SK-N-SH (cell line): ENCODE measurements around the gene FBXO44. TPM values are rescaled to one million over a fixed set of nuclear protein-coding genes. Genes with fewer than 3 reads are reported as not detected.
A peak's percentile ranks its signal among the peaks of the same experiment; 100 is the strongest.

Experiments used
- CTCF ChIA-PET: fragments of 300-600, 350-600 bp; formaldehyde crosslinking; extraction: SDS; loops from one replicate; lab custom pipeline; 2021; lab: Yijun Ruan, JAX
- POLR2A ChIA-PET: fragments of 350-600 bp; sonication (Branson Sonifier 250); formaldehyde crosslinking; extraction: SDS; loops from one replicate; lab custom pipeline; 2020; ENCODE audit warnings: antibody characterized with exemption, inconsistent platforms; lab: Yijun Ruan, JAX
- DNase-seq: peaks from one replicate; pipeline ENCODE4 v3.0.0; 2012
- H2AFZ ChIP-seq: fragments of 200-600 bp; sonication (generic); 2 replicates; pipeline ENCODE4 v1.8.1; 2016; ENCODE audit warnings: antibody characterized with exemption, mild to moderate bottlenecking, low read depth
- H3F3A ChIP-seq: fragments of 200-600 bp; sonication (generic); replicated peaks from 2 replicates; pipeline ENCODE3; 2016; ENCODE audit warnings: antibody characterized with exemption, mild to moderate bottlenecking; ENCODE audit not compliant: insufficient read depth
- H3K27ac ChIP-seq, 2 experiments: fragments of 200-500 bp in 1 of 2; fragments of 200-600 bp in 1 of 2; sonication (Bioruptor generic) in 1 of 2; sonication (generic), shearing (Covaris generic) in 1 of 2; 2 replicates each; pipeline versions ENCODE4 v1.5.1 to v1.6.1; 2014 to 2016; ENCODE audit warnings: low read depth in 2 of 2, inconsistent platforms in 1 of 2, low read length in 1 of 2, mild to moderate bottlenecking in 1 of 2, mixed read lengths in 1 of 2
- H3K27me3 ChIP-seq: fragments of 200-600 bp; sonication (generic), shearing (Covaris generic); 2 replicates; pipeline ENCODE4 v1.6.1; 2016; ENCODE audit warnings: mixed run types; ENCODE audit not compliant: insufficient read depth
- H3K36me3 ChIP-seq, 2 experiments: fragments of 200-500 bp in 1 of 2; fragments of 200-600 bp in 1 of 2; sonication (Bioruptor generic) in 1 of 2; sonication (generic) in 1 of 2; replicated peaks in 1 of 2; 2 replicates each; pipeline versions ENCODE3 to v1.5.1; 2014 to 2016; ENCODE audit warnings: low read length in 1 of 2, mild to moderate bottlenecking in 1 of 2; ENCODE audit not compliant: insufficient read depth in 2 of 2, control insufficient read depth in 1 of 2
- H3K4me1 ChIP-seq, 2 experiments: fragments of 200-500 bp in 1 of 2; fragments of 200-600 bp in 1 of 2; sonication (Bioruptor generic) in 1 of 2; sonication (generic), shearing (Covaris generic) in 1 of 2; 2 replicates each; pipeline versions ENCODE4 v1.5.1 to v1.6.1; 2014 to 2016; ENCODE audit warnings: low read depth in 1 of 2, low read length in 1 of 2, mixed run types in 1 of 2; ENCODE audit not compliant: insufficient read depth in 2 of 2, control insufficient read depth in 1 of 2
- H3K4me2 ChIP-seq: fragments of 200-600 bp; sonication (generic), shearing (Covaris generic); 2 replicates; pipeline ENCODE4 v1.6.1; 2017; ENCODE audit warnings: mixed run types
- H3K4me3 ChIP-seq, 2 experiments: fragments of 200-500 bp in 1 of 2; fragments of 200-600 bp in 1 of 2; sonication (Bioruptor generic) in 1 of 2; sonication (generic), shearing (Covaris generic) in 1 of 2; 2 replicates each; pipeline versions ENCODE4 v1.5.1 to v1.8.1; 2014 to 2016; ENCODE audit warnings: low read depth in 2 of 2, inconsistent platforms in 1 of 2, low read length in 1 of 2, mild to moderate bottlenecking in 1 of 2, mixed read lengths in 1 of 2, moderate library complexity in 1 of 2
- H3K79me2 ChIP-seq: fragments of 200-600 bp; sonication (generic); 2 replicates; pipeline ENCODE4 v1.8.1; 2017; ENCODE audit warnings: mild to moderate bottlenecking; ENCODE audit not compliant: insufficient read depth
- H3K9ac ChIP-seq: fragments of 200-600 bp; sonication (generic); 2 replicates; pipeline ENCODE4 v1.6.1; 2017; ENCODE audit warnings: mixed run types
- H3K9me2 ChIP-seq: fragments of 200-600 bp; sonication (generic); 2 replicates; pipeline ENCODE4 v1.6.1; 2017; ENCODE audit warnings: mixed run types
- H3K9me3 ChIP-seq: fragments of 200-600 bp; sonication (generic); 2 replicates; pipeline ENCODE4 v1.6.1; 2017; ENCODE audit warnings: mixed run types, mild to moderate bottlenecking, moderate library complexity
- H4K20me1 ChIP-seq: fragments of 200-600 bp; sonication (generic); 2 replicates; pipeline ENCODE4 v1.6.1; 2017; ENCODE audit warnings: mild to moderate bottlenecking, mixed run types; ENCODE audit not compliant: insufficient read depth
- CHD2 ChIP-seq: fragments of 150-350 bp; IDR thresholded peaks from 2 replicates; pipeline ENCODE4 v1.6.1; 2018; ENCODE audit warnings: low read length; ENCODE audit not compliant: partially characterized antibody
- ELF1 ChIP-seq: IDR thresholded peaks from 2 replicates; pipeline ENCODE4 v1.4.0; 2012
- FOSL2 ChIP-seq: IDR thresholded peaks from 2 replicates; pipeline ENCODE4 v1.4.0; 2012; ENCODE audit warnings: low read depth, mild to moderate bottlenecking, moderate library complexity, borderline replicate concordance
- FOXJ3 ChIP-seq: sonication (generic); formaldehyde crosslinking; IDR thresholded peaks from 2 replicates; pipeline ENCODE4 v1.5.1; 2020; ENCODE audit warnings: mild to moderate bottlenecking, missing genetic modification reagents
- GATA2 ChIP-seq: sonication (generic); formaldehyde crosslinking; IDR thresholded peaks from 2 replicates; pipeline ENCODE4 v1.5.0; 2020; ENCODE audit warnings: mild to moderate bottlenecking, missing genetic modification reagents
- JUND ChIP-seq: IDR thresholded peaks from 2 replicates; pipeline ENCODE4 v1.4.0; 2012
- NFIC ChIP-seq: IDR thresholded peaks from 2 replicates; pipeline ENCODE4 v1.4.0; 2012; ENCODE audit warnings: borderline replicate concordance
- NRF1 ChIP-seq: IDR thresholded peaks from 2 replicates; pipeline ENCODE4 v1.6.1; 2012; ENCODE audit warnings: low read depth, mild to moderate bottlenecking, low read length
- PBX3 ChIP-seq: IDR thresholded peaks from 2 replicates; pipeline ENCODE4; 2012
- RAD21 ChIP-seq: IDR thresholded peaks from 2 replicates; pipeline ENCODE4 v1.6.1; 2012; ENCODE audit warnings: mild to moderate bottlenecking, low read length
- RCOR1 ChIP-seq: fragments of 150-350 bp; IDR thresholded peaks from 2 replicates; pipeline ENCODE4 v1.6.1; 2017; ENCODE audit warnings: antibody characterized with exemption, low read length
- SMC3 ChIP-seq: IDR thresholded peaks from 2 replicates; pipeline ENCODE4 v1.6.1; 2012; ENCODE audit warnings: low read depth, low read length, improper control_type of control experiment
- TCF12 ChIP-seq: IDR thresholded peaks from 2 replicates; pipeline ENCODE4 v1.4.0; 2012
- TEAD4 ChIP-seq: IDR thresholded peaks from 2 replicates; pipeline ENCODE4 v1.4.0; 2012; ENCODE audit warnings: mild to moderate bottlenecking, borderline replicate concordance; ENCODE audit not compliant: insufficient read depth
- ZBTB33 ChIP-seq: IDR thresholded peaks from 2 replicates; pipeline ENCODE4 v1.4.0; 2012; ENCODE audit warnings: low read depth, borderline replicate concordance
- WGBS: methylation state at CpG from one replicate; pipeline ENCODE4 v1.1.6; 2017; ENCODE audit warnings: low lambda C conversion rate; 5-methylcytosine and 5-hydroxymethylcytosine counted together
- polyA plus RNA-seq, 3 experiments: library from polyadenylated mRNA; depleted of rRNA; stranded (reverse); fragments of >200 nt; gene quantifications; 2 replicates each; pipeline ENCODE4 v1.2.3, GENCODE V29; 2012
- TF ChIP-seq, protein P1 (sequence below): IDR thresholded peaks from 2 replicates; pipeline ENCODE4 v1.4.0; 2012; ENCODE audit warnings: low read depth
- TF ChIP-seq, protein P2 (sequence below): IDR thresholded peaks from 2 replicates; pipeline ENCODE4 v1.6.1; 2012; ENCODE audit warnings: mild to moderate bottlenecking, low read depth, low read length, moderate library complexity

FBXO44 gene
- polyA plus RNA-seq, 1 of the 3 experiments (the other 2 are of a cell fraction): 42.8 TPM

DNA sequence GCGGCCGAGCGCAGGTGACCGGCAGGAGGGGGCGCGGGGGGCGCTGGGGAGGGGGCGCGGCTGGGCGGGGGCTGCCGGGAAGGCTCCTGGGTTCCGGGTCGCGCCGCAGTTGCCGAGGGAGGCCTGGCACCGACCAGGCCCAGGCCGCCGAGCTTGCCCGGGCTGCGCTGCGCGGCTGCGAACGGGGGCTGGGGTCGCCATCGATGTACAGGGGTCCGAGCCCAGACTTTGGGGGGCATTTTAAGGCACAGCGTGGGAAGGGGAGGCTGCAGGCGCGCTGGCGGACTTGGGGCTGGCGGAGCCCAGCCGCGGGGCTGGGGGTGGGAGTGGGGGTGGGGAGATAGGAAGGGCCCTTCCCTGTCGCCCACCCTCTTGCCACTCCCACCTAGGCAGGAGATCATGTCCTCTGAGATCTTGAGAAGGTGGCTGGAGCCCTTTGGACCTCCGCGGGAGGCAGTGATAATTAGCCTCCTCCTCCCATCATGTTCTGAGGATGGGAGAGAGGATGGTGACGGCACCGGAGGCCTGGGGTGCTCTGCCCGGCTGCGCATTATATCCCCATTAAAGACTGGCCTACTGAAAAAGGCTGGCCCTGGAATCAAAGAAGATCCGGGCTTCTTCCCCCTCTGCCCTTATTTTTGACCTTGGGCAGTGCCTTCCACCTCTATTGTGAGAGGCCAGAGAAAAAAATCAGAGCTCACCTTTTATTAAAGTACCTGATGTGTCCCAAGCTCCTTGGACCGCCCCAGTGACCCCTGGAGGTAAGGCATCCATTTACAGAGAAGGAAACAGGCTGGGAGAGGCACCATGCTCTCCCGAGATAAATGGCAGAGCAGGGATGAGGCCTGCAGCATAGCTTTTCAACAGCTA is 497 bp downstream of the FBXO44 start (continued):
- TF ChIP-seq, protein P1, sequence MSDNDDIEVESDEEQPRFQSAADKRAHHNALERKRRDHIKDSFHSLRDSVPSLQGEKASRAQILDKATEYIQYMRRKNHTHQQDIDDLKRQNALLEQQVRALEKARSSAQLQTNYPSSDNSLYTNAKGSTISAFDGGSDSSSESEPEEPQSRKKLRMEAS: no peak
- TF ChIP-seq CHD2: no peak

DNA sequence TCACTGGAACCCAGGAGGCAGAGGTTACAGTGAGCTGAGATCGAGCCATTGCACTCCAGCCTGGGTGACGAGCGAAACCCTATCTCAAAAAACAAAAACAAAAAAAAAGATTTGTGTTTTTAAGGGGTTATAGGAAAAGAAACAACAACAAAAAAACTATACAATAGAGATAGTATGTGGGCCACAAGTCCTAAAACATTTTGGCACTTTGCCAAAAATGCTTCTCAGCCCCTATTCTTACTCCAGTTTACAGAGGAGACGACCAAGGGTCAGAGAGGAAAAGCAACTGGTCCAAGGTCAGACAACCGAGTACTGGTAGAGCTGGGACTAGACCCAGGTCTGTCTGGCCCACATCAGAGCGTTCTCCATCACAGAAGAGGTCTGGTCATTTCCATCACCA is 3.0 kb downstream of the FBXO44 start:
- H2AFZ ChIP-seq: no peak overlapping the region
- TF ChIP-seq NFIC (peak; percentile 58; the same call in 1 of the 2 replicates), TEAD4 (no peak), SMC3 (no peak)
- TF ChIP-seq, all 33 proteins: peak for 1
- Histone ChIP-seq H3K79me2 (peaks cover 6% of the 10 kb centered on the region; the same call in 1 of the 2 replicates), H3K4me1 (peaks cover 0 to 15% of the 10 kb centered on the region in 2 experiments; a peak in 1 of 4 replicates), H3K9me2 (no peaks in the 10 kb centered on the region), H3K27me3 (no peaks in the 10 kb centered on the region), H3K27ac (no peak overlapping the region), H3F3A (no peaks in the 10 kb centered on the region), H3K4me3 (no peak overlapping the region), H3K9ac (no peak overlapping the region), H3K9me3 (no peaks in the 10 kb centered on the region), H3K36me3 (peaks cover 3 to 10% of the 10 kb centered on the region in 2 experiments), H4K20me1 (no peaks in the 10 kb centered on the region), H3K4me2 (no peak overlapping the region)
- no peak for DNase-seq
- POLR2A ChIA-PET: no interaction called here
- CTCF ChIA-PET: interaction anchor here (1.6 kb wide), 1 partner anchor 12 kb away, joined by 4 read pairs; no protein-coding TSS in a partner anchor
- WGBS: 91% methylated on average over 6 of the region's 6 CpGs

GRCh38 chr1:11658542-11658941 is 3.9 kb downstream of the FBXO44 start:
- Histone ChIP-seq H3F3A (no peaks in the 10 kb centered on the region), H3K79me2 (peaks cover 6% of the 10 kb centered on the region; the same call in 1 of the 2 replicates), H4K20me1 (no peaks in the 10 kb centered on the region), H3K4me3 (no peak overlapping the region), H3K4me1 (peaks cover 0 to 14% of the 10 kb centered on the region in 2 experiments; a peak in 1 of 4 replicates), H3K9me2 (no peaks in the 10 kb centered on the region), H3K9me3 (no peaks in the 10 kb centered on the region), H3K27ac (no peak overlapping the region), H3K4me2 (no peak overlapping the region), H2AFZ (no peak overlapping the region), H3K9ac (no peak overlapping the region), H3K36me3 (peaks cover 3 to 10% of the 10 kb centered on the region in 2 experiments), H3K27me3 (no peaks in the 10 kb centered on the region)
- WGBS: 94% methylated on average over 16 of the region's 23 CpGs
- ChIA-PET POLR2A (no interaction called here), CTCF (interaction anchor here (1.2 to 8.5 kb wide), 5 partner anchors 8 to 62 kb away, joined by 3 to 120 read pairs (median 4); no protein-coding TSS in a partner anchor)
- no peak for DNase-seq
- TF ChIP-seq, protein P2, sequence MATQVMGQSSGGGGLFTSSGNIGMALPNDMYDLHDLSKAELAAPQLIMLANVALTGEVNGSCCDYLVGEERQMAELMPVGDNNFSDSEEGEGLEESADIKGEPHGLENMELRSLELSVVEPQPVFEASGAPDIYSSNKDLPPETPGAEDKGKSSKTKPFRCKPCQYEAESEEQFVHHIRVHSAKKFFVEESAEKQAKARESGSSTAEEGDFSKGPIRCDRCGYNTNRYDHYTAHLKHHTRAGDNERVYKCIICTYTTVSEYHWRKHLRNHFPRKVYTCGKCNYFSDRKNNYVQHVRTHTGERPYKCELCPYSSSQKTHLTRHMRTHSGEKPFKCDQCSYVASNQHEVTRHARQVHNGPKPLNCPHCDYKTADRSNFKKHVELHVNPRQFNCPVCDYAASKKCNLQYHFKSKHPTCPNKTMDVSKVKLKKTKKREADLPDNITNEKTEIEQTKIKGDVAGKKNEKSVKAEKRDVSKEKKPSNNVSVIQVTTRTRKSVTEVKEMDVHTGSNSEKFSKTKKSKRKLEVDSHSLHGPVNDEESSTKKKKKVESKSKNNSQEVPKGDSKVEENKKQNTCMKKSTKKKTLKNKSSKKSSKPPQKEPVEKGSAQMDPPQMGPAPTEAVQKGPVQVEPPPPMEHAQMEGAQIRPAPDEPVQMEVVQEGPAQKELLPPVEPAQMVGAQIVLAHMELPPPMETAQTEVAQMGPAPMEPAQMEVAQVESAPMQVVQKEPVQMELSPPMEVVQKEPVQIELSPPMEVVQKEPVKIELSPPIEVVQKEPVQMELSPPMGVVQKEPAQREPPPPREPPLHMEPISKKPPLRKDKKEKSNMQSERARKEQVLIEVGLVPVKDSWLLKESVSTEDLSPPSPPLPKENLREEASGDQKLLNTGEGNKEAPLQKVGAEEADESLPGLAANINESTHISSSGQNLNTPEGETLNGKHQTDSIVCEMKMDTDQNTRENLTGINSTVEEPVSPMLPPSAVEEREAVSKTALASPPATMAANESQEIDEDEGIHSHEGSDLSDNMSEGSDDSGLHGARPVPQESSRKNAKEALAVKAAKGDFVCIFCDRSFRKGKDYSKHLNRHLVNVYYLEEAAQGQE: no peak
- no peak for TF ChIP-seq FOSL2
- TF ChIP-seq RCOR1: no peak
- TF ChIP-seq RAD21: no peak
- TF ChIP-seq GATA2: no peak
- TF ChIP-seq NRF1: no peak
- no peak for TF ChIP-seq PBX3
- TF ChIP-seq ELF1: no peak
- no peak for TF ChIP-seq SMC3
- TF ChIP-seq TEAD4: no peak
- no peak for TF ChIP-seq ZBTB33
- no peak for TF ChIP-seq TCF12
- TF ChIP-seq FOXJ3 (CRISPR knock-in tag): no peak
- TF ChIP-seq JUND: no peak
- TF ChIP-seq NFIC: no peak
